ENCODE data around the gene NEURL1B.
"Not testable (repeated sequence)": the region's sequence is repeated elsewhere in the genome, so short reads cannot be mapped to it uniquely, and the experiment has no call there.

Gene NEURL1B

DNA sequence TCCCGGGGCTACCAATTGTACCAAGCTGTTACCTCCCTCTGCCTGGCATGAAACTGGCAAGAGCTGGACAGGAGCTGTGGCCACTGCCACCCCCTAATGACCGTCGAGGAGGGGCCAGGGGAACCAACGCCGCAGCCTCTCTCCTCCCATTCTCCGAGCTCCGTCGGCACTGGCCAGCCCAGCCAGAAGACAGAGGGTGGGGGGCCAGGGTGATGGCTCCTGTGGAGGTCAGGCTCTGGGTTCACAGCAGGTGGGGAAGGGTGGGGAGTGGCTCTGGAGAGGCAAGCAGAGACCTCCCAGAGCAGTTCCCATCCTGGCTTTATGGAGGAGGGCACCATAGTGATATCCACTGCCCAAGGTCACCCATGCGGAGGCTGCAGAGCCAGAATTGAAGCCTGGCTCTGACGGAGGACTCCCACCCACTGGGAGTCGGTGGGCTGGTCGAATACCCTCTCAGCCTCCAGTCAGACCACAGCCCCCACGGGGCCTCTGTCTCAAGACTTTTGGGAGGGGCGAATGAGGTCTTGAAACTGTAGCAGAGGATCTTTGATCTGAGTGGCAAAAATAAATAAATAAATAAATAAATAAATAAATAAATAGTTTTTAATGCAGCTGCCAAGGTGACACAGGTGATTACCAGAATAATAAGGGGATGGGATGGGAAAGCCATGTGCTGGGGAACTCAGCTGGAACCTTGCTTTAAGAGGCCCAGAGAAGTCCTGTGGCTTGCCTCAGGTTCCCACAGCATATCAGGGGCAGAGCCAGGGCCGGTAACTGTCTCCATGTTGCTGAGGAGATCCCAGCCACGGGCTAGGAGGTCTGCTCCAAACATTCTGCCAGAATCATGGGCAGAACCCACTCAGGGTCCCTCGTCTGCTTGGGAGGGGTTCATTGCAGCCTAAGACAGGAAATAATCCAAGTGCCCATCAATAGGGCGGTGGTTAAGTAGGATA lies 42.5 kb upstream of the NEURL1B start:
- Histone ChIP-seq H3K4me3 (ENCODE audit: low read length) (no peak overlapping the region), H3K36me3 (ENCODE audit: insufficient read depth, low read length) (no peaks in the 10 kb centered on the region), H3K27ac (ENCODE audit: low read depth, low read length) (no peak overlapping the region), H3K27me3 (ENCODE audit: insufficient read depth, low read length) (no peaks in the 10 kb centered on the region), H3K9me3 (ENCODE audit: insufficient read depth, low read depth, low read length) (no peaks in the 10 kb centered on the region), H3K4me1 (ENCODE audit: insufficient read depth, low read length) (peaks cover 5% of the 10 kb centered on the region; the same call in 1 of the 2 replicates), H3K9ac (ENCODE audit: low read depth, low read length) (no peak overlapping the region)
- 85% methylated on average over 16 of the region's 18 CpGs for WGBS

DNA sequence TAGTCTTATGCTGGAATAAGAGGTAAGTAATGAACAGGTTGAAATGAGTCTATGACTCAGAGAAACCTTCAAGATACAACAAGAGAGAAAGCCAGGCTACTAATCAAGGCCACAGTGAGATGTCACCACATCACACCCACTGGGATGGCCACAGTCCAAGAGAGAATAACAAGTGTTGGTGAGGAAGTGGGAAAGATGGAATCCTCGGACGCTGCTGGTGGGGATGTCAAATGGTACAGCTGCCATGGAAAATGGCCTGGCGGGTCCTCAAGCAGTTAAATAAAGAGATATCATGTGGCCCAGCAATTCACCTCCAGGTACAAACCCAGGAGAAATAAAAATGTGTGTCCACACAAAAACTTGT lies 41.9 kb upstream of the NEURL1B start:
- H3K27me3 ChIP-seq (ENCODE audit: insufficient read depth, low read length), result no peaks in the 10 kb centered on the region
- H3K36me3 ChIP-seq (ENCODE audit: insufficient read depth, low read length), result no peaks in the 10 kb centered on the region
- no peak overlapping the region for H3K9ac ChIP-seq (ENCODE audit: low read depth, low read length)
- WGBS, result 93% methylated on average over 3 of the region's 3 CpGs
- peaks cover 5% of the 10 kb centered on the region; the same call in 1 of the 2 replicates for H3K4me1 ChIP-seq (ENCODE audit: insufficient read depth, low read length)
- no peak overlapping the region for H3K27ac ChIP-seq (ENCODE audit: low read depth, low read length)
- H3K9me3 ChIP-seq (ENCODE audit: insufficient read depth, low read depth, low read length), result no peaks in the 10 kb centered on the region
- no peak overlapping the region for H3K4me3 ChIP-seq (ENCODE audit: low read length)

DNA sequence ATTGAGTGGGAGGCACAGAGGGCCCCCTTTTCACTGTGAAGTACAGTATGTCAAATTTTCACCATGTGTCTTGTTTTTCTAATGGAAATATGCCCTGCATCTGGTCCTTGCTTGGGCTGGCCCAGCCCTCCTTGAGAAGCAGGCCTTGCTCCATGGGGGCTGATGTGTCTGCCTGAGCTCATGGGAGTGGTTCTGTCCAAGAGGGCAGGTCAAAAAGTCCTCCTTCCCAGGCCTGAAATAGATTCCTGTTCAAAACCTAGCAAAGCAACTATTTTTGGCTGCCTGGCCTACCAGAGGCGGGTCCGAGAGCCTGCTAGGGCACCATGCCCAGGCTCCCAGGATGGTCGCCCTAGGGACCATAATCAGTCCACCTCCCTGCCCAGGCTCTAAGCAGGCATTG lies 40.5 kb upstream of the NEURL1B start:
- Histone ChIP-seq H3K4me3 (ENCODE audit: low read length) (no peak overlapping the region), H3K36me3 (ENCODE audit: insufficient read depth, low read length) (no peaks in the 10 kb centered on the region), H3K9ac (ENCODE audit: low read depth, low read length) (no peak overlapping the region), H3K4me1 (ENCODE audit: insufficient read depth, low read length) (peaks cover 5% of the 10 kb centered on the region; the same call in 1 of the 2 replicates), H3K9me3 (ENCODE audit: insufficient read depth, low read depth, low read length) (no peaks in the 10 kb centered on the region), H3K27ac (ENCODE audit: low read depth, low read length) (no peak overlapping the region), H3K27me3 (ENCODE audit: insufficient read depth, low read length) (no peaks in the 10 kb centered on the region)
- whole genome bisulfite sequencing, result 97% methylated on average over 3 of the region's 3 CpGs

DNA sequence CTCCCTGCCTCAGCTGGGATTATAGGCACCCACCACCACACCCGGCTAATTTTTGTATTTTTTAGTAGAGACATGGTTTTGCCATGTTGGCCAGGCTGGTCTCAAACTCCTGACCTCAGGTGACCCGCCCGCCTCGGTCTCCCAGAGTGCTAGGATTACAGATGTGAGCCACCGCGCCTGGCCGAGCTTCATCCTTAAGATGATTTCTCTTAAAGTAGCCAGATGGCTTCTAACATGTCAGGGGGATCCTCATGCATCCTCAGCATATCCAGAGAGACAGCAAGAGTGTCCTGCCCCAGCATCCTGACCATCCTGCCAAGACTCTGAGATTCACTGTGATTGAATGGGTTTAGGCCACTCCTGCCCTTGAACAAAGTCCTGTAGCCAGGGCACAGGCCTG lies 39.5 kb upstream of the NEURL1B start:
- H3K9ac ChIP-seq (ENCODE audit: low read depth, low read length); H3K4me3 ChIP-seq (ENCODE audit: low read length); H3K9me3 ChIP-seq (ENCODE audit: insufficient read depth, low read depth, low read length); H3K4me1 ChIP-seq (ENCODE audit: insufficient read depth, low read length); H3K27me3 ChIP-seq (ENCODE audit: insufficient read depth, low read length); H3K36me3 ChIP-seq (ENCODE audit: insufficient read depth, low read length); H3K27ac ChIP-seq (ENCODE audit: low read depth, low read length): not testable (repeated sequence)
- 98% methylated on average over 6 of the region's 7 CpGs for WGBS

DNA sequence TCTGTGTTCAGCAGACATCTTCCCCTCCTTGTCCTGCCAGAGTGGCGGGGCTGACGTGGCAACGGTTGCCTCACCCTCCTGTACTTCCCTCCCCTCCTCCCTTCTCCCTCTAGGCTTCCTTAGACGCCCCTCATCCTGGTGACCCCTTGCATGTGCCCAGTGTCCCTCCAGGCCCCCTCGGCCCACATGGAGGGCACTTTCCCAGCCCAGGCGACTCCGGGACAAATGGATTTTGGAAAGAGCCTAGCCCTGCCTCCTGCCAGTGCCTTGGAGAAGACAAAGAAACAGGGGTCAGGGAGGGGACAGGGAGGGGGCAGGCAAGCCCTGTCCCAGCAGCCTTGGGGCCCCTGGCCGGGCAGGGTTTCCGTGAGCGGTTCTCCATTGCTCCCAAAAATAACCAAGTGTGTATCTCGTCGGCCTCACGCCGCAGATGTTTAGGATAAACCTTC lies 38.3 kb upstream of the NEURL1B start:
- Histone ChIP-seq H3K4me1 (ENCODE audit: insufficient read depth, low read length) (peaks cover 9% of the 10 kb centered on the region; the same call in 1 of the 2 replicates), H3K27ac (ENCODE audit: low read depth, low read length) (no peak overlapping the region), H3K9me3 (ENCODE audit: insufficient read depth, low read depth, low read length) (no peaks in the 10 kb centered on the region), H3K9ac (ENCODE audit: low read depth, low read length) (no peak overlapping the region), H3K36me3 (ENCODE audit: insufficient read depth, low read length) (no peaks in the 10 kb centered on the region), H3K4me3 (ENCODE audit: low read length) (no peak overlapping the region), H3K27me3 (ENCODE audit: insufficient read depth, low read length) (no peaks in the 10 kb centered on the region)
- 89% methylated on average over 14 of the region's 14 CpGs for WGBS

DNA sequence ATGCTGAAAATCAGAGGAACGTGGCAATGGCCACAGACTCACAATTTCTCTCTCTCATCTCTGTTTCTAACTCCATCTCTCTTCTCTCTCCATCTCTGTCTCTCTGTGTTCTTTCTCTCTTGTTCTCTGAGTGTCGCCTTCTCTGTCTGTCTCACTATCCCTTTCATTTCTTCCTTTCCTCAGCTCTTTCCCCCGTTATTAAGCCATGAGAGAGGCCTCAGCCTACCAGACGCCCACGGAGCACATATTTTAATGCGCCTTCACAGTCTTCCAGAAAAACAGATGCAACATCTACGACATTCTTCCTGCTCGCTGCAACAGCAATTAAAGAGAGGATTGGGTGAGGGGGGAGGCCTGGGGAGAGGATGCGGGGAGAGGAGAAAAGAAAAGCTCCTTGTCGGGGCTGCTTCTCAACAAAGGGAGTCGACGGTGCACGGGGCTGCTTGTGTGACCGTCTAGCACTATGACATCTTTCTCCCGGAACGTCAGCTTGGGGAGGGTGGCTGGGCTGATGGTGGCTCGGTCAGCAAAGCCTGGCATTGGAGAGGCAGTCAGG lies 37.7 kb upstream of the NEURL1B start:
- no peak overlapping the region for H3K4me3 ChIP-seq (ENCODE audit: low read length)
- WGBS, result 55% methylated on average over 17 of the region's 17 CpGs
- no peak overlapping the region for H3K27ac ChIP-seq (ENCODE audit: low read depth, low read length)
- no peaks in the 10 kb centered on the region for H3K36me3 ChIP-seq (ENCODE audit: insufficient read depth, low read length)
- H3K9me3 ChIP-seq (ENCODE audit: insufficient read depth, low read depth, low read length), result no peaks in the 10 kb centered on the region
- H3K27me3 ChIP-seq (ENCODE audit: insufficient read depth, low read length), result no peaks in the 10 kb centered on the region
- no peak overlapping the region for H3K9ac ChIP-seq (ENCODE audit: low read depth, low read length)
- H3K4me1 ChIP-seq (ENCODE audit: insufficient read depth, low read length), result peaks cover 9% of the 10 kb centered on the region; the same call in 1 of the 2 replicates

DNA sequence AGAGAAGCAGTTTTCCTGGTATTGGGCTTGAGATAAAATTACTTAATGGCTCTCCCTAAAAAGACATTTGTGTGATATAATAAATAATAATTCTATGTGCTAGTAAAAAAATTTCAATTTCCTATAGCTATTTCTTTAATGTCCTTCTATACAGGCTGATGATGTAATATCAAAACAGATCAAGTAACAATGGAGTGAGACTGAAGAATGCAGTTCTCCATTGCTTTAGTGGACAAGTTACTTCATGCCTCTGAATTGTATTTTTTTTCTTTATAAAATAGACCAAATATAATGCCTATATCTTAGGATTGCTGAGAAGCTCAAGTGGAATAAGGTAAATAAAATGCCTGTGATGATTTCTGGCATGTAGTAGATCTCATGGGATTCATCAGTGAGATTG lies 35.6 kb upstream of the NEURL1B start:
- Histone ChIP-seq H3K27ac (ENCODE audit: low read depth, low read length) (no peak overlapping the region), H3K9ac (ENCODE audit: low read depth, low read length) (no peak overlapping the region), H3K36me3 (ENCODE audit: insufficient read depth, low read length) (no peaks in the 10 kb centered on the region), H3K27me3 (ENCODE audit: insufficient read depth, low read length) (no peaks in the 10 kb centered on the region), H3K4me1 (ENCODE audit: insufficient read depth, low read length) (peaks cover 9% of the 10 kb centered on the region; the same call in 1 of the 2 replicates), H3K9me3 (ENCODE audit: insufficient read depth, low read depth, low read length) (no peaks in the 10 kb centered on the region), H3K4me3 (ENCODE audit: low read length) (no peak overlapping the region)

DNA sequence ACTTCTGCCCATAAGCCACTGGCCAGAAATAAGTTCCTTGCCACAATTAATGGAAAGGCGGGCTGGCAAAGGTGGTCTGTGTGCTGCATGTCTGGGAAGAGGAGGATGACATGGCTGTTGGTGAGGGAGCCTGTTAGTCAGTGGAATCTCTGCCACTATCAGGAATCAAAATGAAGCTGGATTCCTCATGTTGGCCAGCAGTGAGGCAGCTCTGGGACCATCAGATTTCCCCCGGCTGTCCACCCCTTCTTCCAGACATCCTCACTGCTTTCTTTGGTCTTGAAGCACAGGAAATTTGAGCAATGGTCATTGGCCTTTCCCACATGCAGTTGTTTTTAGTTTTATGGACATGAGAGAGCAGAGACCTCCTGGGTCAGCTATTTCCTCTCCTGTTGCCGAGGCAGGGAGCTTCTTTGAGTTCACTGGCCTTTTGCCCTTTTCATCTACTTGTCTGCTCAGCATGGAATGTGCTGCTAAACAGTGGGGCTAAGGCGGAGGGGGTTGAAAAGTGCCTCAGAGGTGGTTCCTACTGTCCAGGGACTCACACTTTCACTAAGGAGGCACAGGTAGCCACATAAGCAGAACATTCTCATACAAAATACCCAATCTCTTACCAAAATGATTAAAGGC lies 34.8 kb upstream of the NEURL1B start:
- no peaks in the 10 kb centered on the region for H3K36me3 ChIP-seq (ENCODE audit: insufficient read depth, low read length)
- 75% methylated on average over 4 of the region's 4 CpGs for WGBS

DNA sequence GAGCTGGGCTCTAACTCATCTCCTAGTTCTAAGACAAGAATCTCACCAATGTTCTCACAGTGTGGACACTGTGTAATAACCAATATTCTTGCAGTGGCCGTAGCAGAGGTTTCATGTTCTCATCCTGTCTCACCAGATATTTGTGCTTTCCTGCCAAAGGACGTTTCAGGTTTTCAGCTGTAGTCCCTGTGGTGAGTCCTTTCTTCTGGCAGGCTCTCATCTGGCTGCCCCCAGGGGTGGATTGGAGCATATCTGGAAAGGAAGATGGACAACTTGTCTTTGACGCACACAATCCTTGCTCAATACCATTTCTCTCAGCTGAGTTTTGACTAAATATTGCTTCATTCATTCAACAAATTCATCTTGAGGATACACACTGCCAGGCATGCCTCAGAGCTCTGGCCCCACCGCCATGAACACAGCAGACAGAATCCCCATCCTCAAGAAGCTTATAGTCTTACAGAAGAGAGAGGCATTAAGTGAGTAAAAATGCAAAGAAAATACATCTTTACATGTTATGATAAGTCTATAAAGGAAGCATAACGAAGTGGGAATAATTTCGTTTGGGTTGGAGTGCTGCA lies 33.8 kb upstream of the NEURL1B start:
- 90% methylated on average over 5 of the region's 6 CpGs for WGBS
- Histone ChIP-seq H3K4me1 (ENCODE audit: insufficient read depth, low read length) (peaks cover 9% of the 10 kb centered on the region; the same call in 1 of the 2 replicates), H3K9ac (ENCODE audit: low read depth, low read length) (no peak overlapping the region), H3K27me3 (ENCODE audit: insufficient read depth, low read length) (no peaks in the 10 kb centered on the region), H3K9me3 (ENCODE audit: insufficient read depth, low read depth, low read length) (no peaks in the 10 kb centered on the region), H3K27ac (ENCODE audit: low read depth, low read length) (no peak overlapping the region), H3K36me3 (ENCODE audit: insufficient read depth, low read length) (no peaks in the 10 kb centered on the region), H3K4me3 (ENCODE audit: low read length) (no peak overlapping the region)

More for the DNA sequence above, 34.8 kb upstream of the NEURL1B start:
- H3K27ac ChIP-seq (ENCODE audit: low read depth, low read length), result no peak overlapping the region
- H3K9ac ChIP-seq (ENCODE audit: low read depth, low read length), result no peak overlapping the region
- no peaks in the 10 kb centered on the region for H3K9me3 ChIP-seq (ENCODE audit: insufficient read depth, low read depth, low read length)
- H3K4me3 ChIP-seq (ENCODE audit: low read length), result no peak overlapping the region
- H3K27me3 ChIP-seq (ENCODE audit: insufficient read depth, low read length), result no peaks in the 10 kb centered on the region
- peaks cover 9% of the 10 kb centered on the region; the same call in 1 of the 2 replicates for H3K4me1 ChIP-seq (ENCODE audit: insufficient read depth, low read length)

DNA sequence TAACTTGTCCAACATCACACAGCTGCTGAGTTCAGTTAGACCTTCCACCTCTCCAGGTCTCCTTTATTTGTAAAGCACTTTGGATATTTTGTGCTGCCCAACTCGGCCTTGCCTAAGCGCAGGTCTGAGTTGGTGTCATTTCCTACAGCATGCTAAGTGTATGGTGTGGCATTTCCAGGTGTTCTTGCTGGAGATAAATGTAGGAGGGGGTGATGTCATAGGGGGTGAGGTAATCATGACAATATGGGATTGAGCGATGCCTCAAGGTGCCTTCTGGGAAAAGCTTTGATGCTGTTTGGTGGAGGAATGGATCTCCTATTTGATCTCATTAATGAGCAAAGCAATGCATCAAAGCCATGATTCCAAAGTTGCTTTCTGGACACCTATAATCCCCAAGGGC lies 32.3 kb upstream of the NEURL1B start:
- Histone ChIP-seq H3K27me3 (ENCODE audit: insufficient read depth, low read length) (no peaks in the 10 kb centered on the region), H3K27ac (ENCODE audit: low read depth, low read length) (no peak overlapping the region), H3K9ac (ENCODE audit: low read depth, low read length) (no peak overlapping the region), H3K4me1 (ENCODE audit: insufficient read depth, low read length) (peaks cover 4% of the 10 kb centered on the region; the same call in 1 of the 2 replicates), H3K9me3 (ENCODE audit: insufficient read depth, low read depth, low read length) (no peaks in the 10 kb centered on the region), H3K4me3 (ENCODE audit: low read length) (no peak overlapping the region), H3K36me3 (ENCODE audit: insufficient read depth, low read length) (no peaks in the 10 kb centered on the region)
- 95% methylated on average over 3 of the region's 3 CpGs for WGBS

DNA sequence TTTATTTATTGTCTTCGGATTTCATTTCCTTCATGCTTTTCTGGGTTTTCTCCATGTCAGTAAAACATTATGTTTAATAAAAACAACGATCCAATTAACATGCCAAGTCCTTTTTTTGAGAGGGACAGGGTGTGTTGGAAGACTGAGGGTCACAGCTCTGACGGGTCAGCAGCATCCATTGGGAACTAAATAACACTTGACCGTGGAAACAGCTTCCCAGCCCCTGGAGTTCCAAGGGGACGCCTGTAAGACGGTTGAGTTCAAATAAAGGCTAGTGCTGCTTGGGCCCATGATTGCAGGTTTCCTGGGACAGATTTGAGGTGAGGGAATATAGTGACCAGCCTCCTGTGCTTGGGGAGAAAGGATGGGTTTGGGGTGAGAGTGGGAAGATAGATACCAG lies 30.4 kb upstream of the NEURL1B start:
- 91% methylated on average over 5 of the region's 6 CpGs for WGBS
- Histone ChIP-seq H3K4me1 (ENCODE audit: insufficient read depth, low read length) (peaks cover 4% of the 10 kb centered on the region; the same call in 1 of the 2 replicates), H3K9ac (ENCODE audit: low read depth, low read length) (no peak overlapping the region), H3K27ac (ENCODE audit: low read depth, low read length) (no peak overlapping the region), H3K27me3 (ENCODE audit: insufficient read depth, low read length) (no peaks in the 10 kb centered on the region), H3K9me3 (ENCODE audit: insufficient read depth, low read depth, low read length) (no peaks in the 10 kb centered on the region), H3K36me3 (ENCODE audit: insufficient read depth, low read length) (no peaks in the 10 kb centered on the region), H3K4me3 (ENCODE audit: low read length) (no peak overlapping the region)

Data from HUES64 (cell line).